Measurements from ENCODE around the gene B4GALNT3.
"Not testable (repeated sequence)": the region's sequence is repeated elsewhere in the genome, so short reads cannot be mapped to it uniquely, and the experiment has no call there.

Gene B4GALNT3

GRCh38 chr12:459430-460258, at the start of gene B4GALNT3:
B4GALNT3 (plus strand) TSS chr12:459939; CDS start chr12:460377, 438 bp downstream.
- DNase-seq (ENCODE audit: low spot score), result peak; percentile 75
- TF ChIP-seq, protein P1, sequence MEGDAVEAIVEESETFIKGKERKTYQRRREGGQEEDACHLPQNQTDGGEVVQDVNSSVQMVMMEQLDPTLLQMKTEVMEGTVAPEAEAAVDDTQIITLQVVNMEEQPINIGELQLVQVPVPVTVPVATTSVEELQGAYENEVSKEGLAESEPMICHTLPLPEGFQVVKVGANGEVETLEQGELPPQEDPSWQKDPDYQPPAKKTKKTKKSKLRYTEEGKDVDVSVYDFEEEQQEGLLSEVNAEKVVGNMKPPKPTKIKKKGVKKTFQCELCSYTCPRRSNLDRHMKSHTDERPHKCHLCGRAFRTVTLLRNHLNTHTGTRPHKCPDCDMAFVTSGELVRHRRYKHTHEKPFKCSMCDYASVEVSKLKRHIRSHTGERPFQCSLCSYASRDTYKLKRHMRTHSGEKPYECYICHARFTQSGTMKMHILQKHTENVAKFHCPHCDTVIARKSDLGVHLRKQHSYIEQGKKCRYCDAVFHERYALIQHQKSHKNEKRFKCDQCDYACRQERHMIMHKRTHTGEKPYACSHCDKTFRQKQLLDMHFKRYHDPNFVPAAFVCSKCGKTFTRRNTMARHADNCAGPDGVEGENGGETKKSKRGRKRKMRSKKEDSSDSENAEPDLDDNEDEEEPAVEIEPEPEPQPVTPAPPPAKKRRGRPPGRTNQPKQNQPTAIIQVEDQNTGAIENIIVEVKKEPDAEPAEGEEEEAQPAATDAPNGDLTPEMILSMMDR (IDR thresholded peaks at IDR 0.05; ENCODE audit: extremely low read depth, insufficient read depth, missing control alignments), result no peak
- in situ Hi-C loops (cut with MboI; ENCODE audit: low pct_unique_long_range_greater_than_20kb, low sequenced_read_pairs, unreplicated experiment), result loop anchor here (10.0 kb wide), 1 partner anchor 85 kb away; no protein-coding TSS in a partner anchor

- in situ Hi-C loops (cut with MboI; ENCODE audit: low pct_unique_long_range_greater_than_20kb, low sequenced_read_pairs, unreplicated experiment), result no loop called here
- DNase-seq (ENCODE audit: low spot score), result no peak
- TF ChIP-seq, protein P1 (IDR thresholded peaks at IDR 0.05; ENCODE audit: extremely low read depth, insufficient read depth, missing control alignments), result no peak
Observed at GRCh38 chr12:414859-415258, 44.9 kb upstream of the B4GALNT3 start.

- TF ChIP-seq, protein P1 (IDR thresholded peaks at IDR 0.05; ENCODE audit: extremely low read depth, insufficient read depth, missing control alignments), result no peak
- no peak for DNase-seq (ENCODE audit: low spot score)
- in situ Hi-C loops (cut with MboI; ENCODE audit: low pct_unique_long_range_greater_than_20kb, low sequenced_read_pairs, unreplicated experiment), result no loop called here
Observed at GRCh38 chr12:418432-418831, 41.3 kb upstream of the B4GALNT3 start.

DNA sequence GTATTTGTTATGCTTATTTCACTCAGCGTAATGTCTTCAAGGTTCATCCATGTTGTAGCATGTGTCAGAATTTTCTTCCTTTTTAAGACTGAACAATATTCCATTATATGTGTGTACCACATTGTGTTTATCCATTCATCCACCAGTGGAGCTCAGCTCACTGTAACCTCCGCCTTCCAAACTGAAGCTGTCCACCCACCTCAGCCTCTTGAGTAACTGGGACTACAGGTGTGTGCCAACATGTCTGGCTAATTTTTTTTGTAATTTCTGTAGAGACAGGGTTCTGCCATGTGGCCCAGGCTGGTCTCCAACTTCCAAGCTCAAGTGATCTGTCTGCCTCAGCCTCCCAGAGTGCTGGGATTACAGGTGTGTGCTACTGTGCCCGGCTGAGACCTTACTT, 37.2 kb upstream of the B4GALNT3 start:
- no peak for DNase-seq (ENCODE audit: low spot score)
- TF ChIP-seq, protein P1 (IDR thresholded peaks at IDR 0.05; ENCODE audit: extremely low read depth, insufficient read depth, missing control alignments), result no peak
- in situ Hi-C loops (cut with MboI; ENCODE audit: low pct_unique_long_range_greater_than_20kb, low sequenced_read_pairs, unreplicated experiment), result no loop called here

DNA sequence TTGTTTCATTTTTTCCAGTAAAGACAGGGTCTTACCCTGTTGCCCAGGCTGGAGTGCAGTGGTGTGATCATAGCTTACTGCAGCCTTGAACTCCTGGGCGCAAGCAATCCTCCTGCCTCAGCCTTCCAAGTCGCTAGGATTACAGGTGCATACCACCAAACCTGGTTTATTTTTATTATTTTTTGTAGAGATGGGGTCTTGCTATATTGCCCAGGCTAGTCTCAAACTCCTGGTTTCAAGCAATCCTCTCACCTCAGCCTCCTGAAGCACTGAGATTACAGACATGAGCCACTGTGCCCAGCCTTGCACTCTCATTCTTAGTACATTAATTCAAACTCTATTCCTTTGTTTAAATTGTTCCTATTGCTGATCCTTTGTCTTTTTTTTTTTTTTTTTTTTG, 24.0 kb upstream of the B4GALNT3 start:
- in situ Hi-C loops (cut with MboI; ENCODE audit: low pct_unique_long_range_greater_than_20kb, low sequenced_read_pairs, unreplicated experiment); DNase-seq (ENCODE audit: low spot score): not testable (repeated sequence)

DNA sequence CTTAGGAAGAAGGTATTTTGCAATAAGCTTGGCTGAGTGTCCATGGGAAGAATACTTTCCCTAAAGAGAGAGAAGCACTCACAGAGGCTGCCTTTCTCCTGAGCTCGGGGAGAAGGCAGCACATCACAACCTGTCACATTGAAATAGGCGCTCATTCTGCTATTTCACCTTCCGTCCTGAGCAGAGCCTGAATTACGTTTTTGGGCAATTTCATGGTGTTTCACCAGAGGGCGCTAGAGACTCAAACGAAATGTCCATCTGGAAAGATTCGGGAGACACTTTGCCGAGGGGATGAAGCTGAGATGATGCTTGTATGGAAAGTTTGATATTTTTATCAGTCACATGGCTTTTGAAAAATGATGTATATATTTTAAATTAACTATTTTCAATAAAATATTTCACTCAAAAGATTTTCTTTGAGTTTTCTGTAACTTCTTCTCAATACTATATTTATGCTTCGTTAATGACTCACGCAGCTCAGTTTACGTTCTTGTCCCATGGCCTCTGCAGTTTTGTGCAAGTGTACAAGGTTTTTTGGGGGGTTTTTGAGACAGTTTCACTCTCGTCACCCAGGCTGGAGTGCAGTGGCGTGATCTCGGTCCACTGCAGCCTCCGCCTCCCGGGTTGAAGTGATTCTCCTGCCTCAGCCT, 17.4 kb upstream of the B4GALNT3 start:
- DNase-seq (ENCODE audit: low spot score), result no peak
- TF ChIP-seq, protein P1 (IDR thresholded peaks at IDR 0.05; ENCODE audit: extremely low read depth, insufficient read depth, missing control alignments), result peak; percentile 58
- in situ Hi-C loops (cut with MboI; ENCODE audit: low pct_unique_long_range_greater_than_20kb, low sequenced_read_pairs, unreplicated experiment), result no loop called here

DNA sequence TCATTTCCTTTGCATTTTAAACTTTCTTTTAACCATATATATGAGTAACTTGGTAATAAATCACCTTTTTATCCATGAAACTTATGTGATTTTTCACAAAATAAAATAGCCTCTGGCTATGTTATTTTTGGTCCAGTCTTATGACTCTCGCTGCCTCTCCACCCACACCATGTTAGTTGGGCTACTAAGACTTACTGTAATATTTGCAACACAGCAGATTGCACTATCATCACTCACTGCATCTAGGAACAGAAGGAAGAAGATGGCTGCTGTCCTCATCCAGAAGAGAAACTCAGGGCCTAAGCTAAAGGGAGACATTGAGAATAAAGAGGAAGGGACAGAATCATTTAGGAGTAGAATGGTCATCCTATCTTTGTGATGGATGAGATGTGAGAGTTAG, 12.6 kb upstream of the B4GALNT3 start:
- in situ Hi-C loops (cut with MboI; ENCODE audit: low pct_unique_long_range_greater_than_20kb, low sequenced_read_pairs, unreplicated experiment), result no loop called here
- TF ChIP-seq, protein P1 (IDR thresholded peaks at IDR 0.05; ENCODE audit: extremely low read depth, insufficient read depth, missing control alignments), result no peak
- no peak for DNase-seq (ENCODE audit: low spot score)
